Trophoblast cell (in vitro differentiated cells and primary cell): ENCODE measurements around the gene USP31.

Source experiments
- DNase-seq, 2 donors: peaks; one replicate each; pipeline ENCODE4 v3.0.0-alpha.2; 2016
- H2AFZ ChIP-seq: 2 replicates; pipeline ENCODE4 v1.6.1; 2013; ENCODE audit warnings: low read length, moderate library complexity, mild to moderate bottlenecking; ENCODE audit not compliant: insufficient read depth, poor library complexity
- H2AK5ac ChIP-seq: 2 replicates; pipeline ENCODE4 v1.6.1; 2013; ENCODE audit warnings: mild to moderate bottlenecking, low read length
- H2BK120ac ChIP-seq: 2 replicates; pipeline ENCODE4 v1.6.1; 2013; ENCODE audit warnings: low read length, mild to moderate bottlenecking, moderate library complexity; ENCODE audit not compliant: insufficient read depth, poor library complexity
- H2BK12ac ChIP-seq: 2 replicates; pipeline ENCODE4 v1.6.1; 2013; ENCODE audit warnings: mild to moderate bottlenecking, low read length, moderate library complexity
- H2BK5ac ChIP-seq: 2 replicates; pipeline ENCODE4 v1.6.1; 2013; ENCODE audit warnings: low read length, low read depth, moderate library complexity, mild to moderate bottlenecking; ENCODE audit not compliant: poor library complexity
- H3K14ac ChIP-seq: 2 replicates; pipeline ENCODE4 v1.6.1; 2013; ENCODE audit warnings: mild to moderate bottlenecking, low read length
- H3K18ac ChIP-seq: 2 replicates; pipeline ENCODE4 v1.6.1; 2013; ENCODE audit warnings: mild to moderate bottlenecking, low read length
- H3K23ac ChIP-seq: 2 replicates; pipeline ENCODE4 v1.6.1; 2013; ENCODE audit warnings: low read length
- H3K27ac ChIP-seq: 2 replicates; pipeline ENCODE4 v1.5.1; 2013; ENCODE audit warnings: low read depth, mild to moderate bottlenecking, inconsistent platforms, low read length, moderate library complexity
- H3K27me3 ChIP-seq: 2 replicates; pipeline ENCODE4 v1.6.1; 2013; ENCODE audit warnings: inconsistent platforms, mild to moderate bottlenecking, low read length, moderate library complexity; ENCODE audit not compliant: insufficient read depth
- H3K36me3 ChIP-seq, 2 experiments: 1 replicate in 1 of 2; 2 replicates in 1 of 2; pipeline ENCODE4 v1.6.1; 2013; ENCODE audit warnings: low read length in 2 of 2, mild to moderate bottlenecking in 2 of 2, moderate library complexity in 1 of 2; ENCODE audit not compliant: insufficient read depth in 2 of 2, control insufficient read depth in 1 of 2
- H3K4ac ChIP-seq: 2 replicates; pipeline ENCODE4 v1.6.1; 2013; ENCODE audit warnings: low read depth, mild to moderate bottlenecking, low read length, moderate library complexity
- H3K4me1 ChIP-seq, 2 experiments: 1 replicate in 1 of 2; 2 replicates in 1 of 2; pipeline ENCODE4 v1.6.1; 2013; ENCODE audit warnings: low read length in 2 of 2, mild to moderate bottlenecking in 2 of 2, moderate library complexity in 1 of 2; ENCODE audit not compliant: insufficient read depth in 2 of 2, control insufficient read depth in 1 of 2
- H3K4me2 ChIP-seq: 2 replicates; pipeline ENCODE4 v1.6.1; 2013; ENCODE audit warnings: inconsistent platforms, mild to moderate bottlenecking, low read length, moderate library complexity
- H3K4me3 ChIP-seq: 2 replicates; pipeline ENCODE4 v1.5.1; 2013; ENCODE audit warnings: mild to moderate bottlenecking, low read depth, low read length, inconsistent platforms
- H3K79me1 ChIP-seq: one replicate; pipeline ENCODE4 v1.6.1; 2013; ENCODE audit warnings: low read length
- H3K79me2 ChIP-seq: 2 replicates; pipeline ENCODE4 v1.6.1; 2013; ENCODE audit warnings: low read length, mild to moderate bottlenecking; ENCODE audit not compliant: control insufficient read depth, insufficient read depth, poor library complexity
- H3K9ac ChIP-seq: 2 replicates; pipeline ENCODE4 v1.6.1; 2013; ENCODE audit warnings: mild to moderate bottlenecking, low read length
- H3K9me3 ChIP-seq: 2 replicates; pipeline ENCODE4 v1.6.1; 2013; ENCODE audit warnings: low read depth, mild to moderate bottlenecking, control low read depth, inconsistent platforms, low read length; ENCODE audit not compliant: insufficient read depth
- H4K12ac ChIP-seq: 2 replicates; pipeline ENCODE4 v1.6.1; 2013; ENCODE audit warnings: low read depth, mild to moderate bottlenecking, low read length, moderate library complexity
- H4K8ac ChIP-seq: 2 replicates; pipeline ENCODE4 v1.6.1; 2013; ENCODE audit warnings: low read depth, mild to moderate bottlenecking, low read length, moderate library complexity
- H4K91ac ChIP-seq: one replicate; pipeline ENCODE4 v1.6.1; 2013; ENCODE audit warnings: low read depth, mild to moderate bottlenecking, low read length, moderate library complexity
- WGBS: extraction: QIAGEN DNeasy Blood & Tissue Kit; methylation state at CpG from one replicate; pipeline ENCODE4 v1.1.7; 2013; ENCODE audit warnings: missing lambda C conversion rate; ENCODE audit not compliant: insufficient read length, insufficient coverage; ENCODE audit errors: extremely low coverage; 5-methylcytosine and 5-hydroxymethylcytosine counted together

Gene USP31

DNA sequence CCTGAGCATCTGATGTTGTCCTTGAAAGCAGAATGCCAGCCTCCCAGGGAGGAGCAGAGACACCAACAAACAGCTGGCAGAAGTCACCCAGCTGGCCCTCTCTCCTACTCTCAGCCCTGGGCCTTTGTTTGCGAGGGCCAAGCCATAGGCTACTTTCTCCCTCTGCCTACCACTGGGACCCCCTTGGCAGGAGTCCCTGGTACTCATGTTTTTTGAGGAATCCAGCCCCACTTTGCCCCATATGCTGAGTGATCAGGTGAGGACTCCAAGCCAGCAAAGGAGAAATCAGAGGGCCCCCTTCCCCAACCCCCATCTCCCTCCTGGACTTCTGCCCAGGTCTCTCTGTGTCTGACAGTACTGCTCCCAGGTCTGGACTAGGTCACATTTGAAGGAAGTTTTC, 121.9 kb downstream of the USP31 start:
- Histone ChIP-seq H3K27me3 (no peaks in the 10 kb centered on the region), H2AK5ac (no peak overlapping the region), H3K14ac (no peak overlapping the region), H3K4ac (no peak overlapping the region), H2AFZ (no peak overlapping the region), H3K9ac (no peak overlapping the region), H4K12ac (no peak overlapping the region), H3K4me1 (no peaks in the 10 kb centered on the region), H3K27ac (no peak overlapping the region), H4K8ac (no peak overlapping the region), H2BK12ac (no peak overlapping the region), H3K79me1 (no peaks in the 10 kb centered on the region), H4K91ac (no peak overlapping the region), H3K9me3 (no peaks in the 10 kb centered on the region), H3K4me3 (no peak overlapping the region), H2BK5ac (no peak overlapping the region), H3K4me2 (no peak overlapping the region), H2BK120ac (no peak overlapping the region), H3K18ac (no peak overlapping the region), H3K23ac (no peak overlapping the region), H3K36me3 (no peaks in the 10 kb centered on the region), H3K79me2 (no peaks in the 10 kb centered on the region)
- WGBS, result no CpG with 5 or more reads among the region's 1 CpG
- DNase-seq, result no peak

DNA sequence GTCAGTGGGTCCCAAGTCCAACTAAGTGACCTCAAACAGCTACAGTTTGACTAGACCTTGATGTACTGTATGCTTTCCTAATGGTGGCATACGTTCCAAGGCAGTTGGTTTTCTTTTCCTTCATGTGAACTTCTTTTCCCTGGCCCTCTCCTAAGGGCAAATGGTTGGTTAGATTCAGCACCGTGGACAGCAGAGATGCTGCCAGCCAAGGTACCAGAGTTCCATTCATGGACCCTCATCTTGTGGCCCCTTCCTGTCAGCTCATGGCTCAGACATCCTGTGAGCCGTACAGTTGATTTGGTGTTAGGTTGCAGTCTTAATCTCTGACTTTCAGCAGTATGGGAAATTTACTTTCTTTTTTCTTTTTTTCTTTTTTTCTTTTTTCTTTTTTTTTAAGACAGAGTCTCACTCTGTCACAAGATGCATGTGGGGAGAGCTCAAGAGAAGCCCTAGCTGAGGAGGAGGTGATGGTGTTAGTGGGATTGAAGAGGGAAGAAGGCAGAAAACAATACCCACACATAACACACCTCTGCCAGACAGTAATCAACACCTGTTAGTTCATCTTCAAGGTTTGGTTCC, 122.4 kb downstream of the USP31 start:
- Histone ChIP-seq H2BK12ac (no peak overlapping the region), H3K4me1 (no peaks in the 10 kb centered on the region), H3K27ac (no peak overlapping the region), H3K9me3 (no peaks in the 10 kb centered on the region), H2AK5ac (no peak overlapping the region), H2BK5ac (no peak overlapping the region), H3K79me1 (no peaks in the 10 kb centered on the region), H3K9ac (no peak overlapping the region), H3K4ac (no peak overlapping the region), H2AFZ (no peak overlapping the region), H2BK120ac (no peak overlapping the region), H3K14ac (no peak overlapping the region), H4K8ac (no peak overlapping the region), H3K4me2 (no peak overlapping the region), H3K36me3 (no peaks in the 10 kb centered on the region), H3K4me3 (no peak overlapping the region), H3K79me2 (no peaks in the 10 kb centered on the region), H4K91ac (no peak overlapping the region), H4K12ac (no peak overlapping the region), H3K27me3 (no peaks in the 10 kb centered on the region), H3K18ac (no peak overlapping the region), H3K23ac (no peak overlapping the region)
- peak in 1 of 2 donors; percentile 30 for DNase-seq
- no CpG with 5 or more reads among the region's 3 CpGs for WGBS

- H2BK120ac ChIP-seq, result no peak overlapping the region
- H2AFZ ChIP-seq, result no peak overlapping the region
- H4K12ac ChIP-seq, result no peak overlapping the region
- no peaks in the 10 kb centered on the region for H3K79me2 ChIP-seq
- no peak overlapping the region for H3K4me2 ChIP-seq
- no CpG with 5 or more reads among the region's 4 CpGs for WGBS
- no peak overlapping the region for H3K14ac ChIP-seq
- no peak overlapping the region for H3K27ac ChIP-seq
- no peaks in the 10 kb centered on the region for H3K79me1 ChIP-seq
- no peak overlapping the region for H4K8ac ChIP-seq
- no peak overlapping the region for H3K4ac ChIP-seq
- H3K27me3 ChIP-seq, result no peaks in the 10 kb centered on the region
- H3K18ac ChIP-seq, result no peak overlapping the region
- H3K4me3 ChIP-seq, result no peak overlapping the region
- no peak overlapping the region for H2BK12ac ChIP-seq
- H3K36me3 ChIP-seq, result no peaks in the 10 kb centered on the region
- H4K91ac ChIP-seq, result no peak overlapping the region
- H2BK5ac ChIP-seq, result no peak overlapping the region
- no peak overlapping the region for H3K23ac ChIP-seq
- H3K9me3 ChIP-seq, result no peaks in the 10 kb centered on the region
- no peak overlapping the region for H3K9ac ChIP-seq
- no peaks in the 10 kb centered on the region for H3K4me1 ChIP-seq
- no peak for DNase-seq
- H2AK5ac ChIP-seq, result no peak overlapping the region
These were observed 123.5 kb downstream of the USP31 start for GRCh38 chr16:23025692-23026307.

GRCh38 chr16:23024044-23024443, 125.2 kb downstream of the USP31 start:
- Histone ChIP-seq H3K4ac (no peak overlapping the region), H2BK12ac (no peak overlapping the region), H3K9ac (no peak overlapping the region), H3K27me3 (no peaks in the 10 kb centered on the region), H3K4me2 (no peak overlapping the region), H2AK5ac (no peak overlapping the region), H3K23ac (no peak overlapping the region), H4K91ac (no peak overlapping the region), H3K4me1 (no peaks in the 10 kb centered on the region), H2BK120ac (no peak overlapping the region), H4K8ac (no peak overlapping the region), H3K14ac (no peak overlapping the region), H3K9me3 (no peaks in the 10 kb centered on the region), H4K12ac (no peak overlapping the region), H3K18ac (no peak overlapping the region), H2AFZ (no peak overlapping the region), H3K4me3 (no peak overlapping the region), H3K79me2 (no peaks in the 10 kb centered on the region), H3K79me1 (no peaks in the 10 kb centered on the region), H2BK5ac (no peak overlapping the region), H3K36me3 (no peaks in the 10 kb centered on the region), H3K27ac (no peak overlapping the region)
- no peak for DNase-seq
- no CpG with 5 or more reads among the region's 4 CpGs for WGBS
